Measurements from ENCODE around the gene BEX3. TPM values are rescaled to one million over a fixed set of nuclear protein-coding genes. Genes with fewer than 3 reads are reported as not detected.

Gene BEX3
- total RNA-seq, 2 donors from 2014 or later = 127 to 136 TPM

- H3K4me1 ChIP-seq (ENCODE audit: control insufficient read depth in 1 of 2, low read depth in 2 of 2) = no peaks in the 10 kb centered on the region
- no peak for DNase-seq (ENCODE audit: low spot score)
These were observed 37.5 kb downstream of the BEX3 start for GRCh38 chrX:103413705-103414387.

GRCh38 chrX:103414561-103414960, 38.2 kb downstream of the BEX3 start:
- no peak for ATAC-seq (ENCODE audit: insufficient number of reproducible peaks, low FRiP score, low read depth)
- H3K27ac ChIP-seq = no peak overlapping the region
- no peaks in the 10 kb centered on the region for H3K4me1 ChIP-seq (ENCODE audit: control insufficient read depth in 1 of 2, low read depth in 2 of 2)
- no peaks in the 10 kb centered on the region for H3K36me3 ChIP-seq
- no peaks in the 10 kb centered on the region for H3K9me3 ChIP-seq
- H3K4me3 ChIP-seq = no peak overlapping the region
- DNase-seq (ENCODE audit: low spot score) = no peak
- no peak for TF ChIP-seq CTCF (IDR thresholded peaks at IDR 0.05)
- no peaks in the 10 kb centered on the region for H3K27me3 ChIP-seq (replicated peaks; ENCODE audit: insufficient read depth)

More at GRCh38 chrX:103413705-103414387, 37.5 kb downstream of the BEX3 start:
- ATAC-seq (ENCODE audit: insufficient number of reproducible peaks, low FRiP score, low read depth) = no peak
- TF ChIP-seq CTCF (IDR thresholded peaks at IDR 0.05) = no peak
- H3K4me3 ChIP-seq = no peak overlapping the region
- H3K27me3 ChIP-seq (replicated peaks; ENCODE audit: insufficient read depth) = no peaks in the 10 kb centered on the region
- H3K36me3 ChIP-seq = no peaks in the 10 kb centered on the region
- no peaks in the 10 kb centered on the region for H3K9me3 ChIP-seq
- no peak overlapping the region for H3K27ac ChIP-seq

- ATAC-seq (ENCODE audit: insufficient number of reproducible peaks, low FRiP score, low read depth) (no peak), DNase-seq (ENCODE audit: low spot score) (no peak)
- no peaks in the 10 kb centered on the region for H3K36me3 ChIP-seq
- H3K4me1 ChIP-seq (ENCODE audit: control insufficient read depth in 1 of 2, low read depth in 2 of 2) = no peaks in the 10 kb centered on the region
- H3K27me3 ChIP-seq (replicated peaks; ENCODE audit: insufficient read depth) = no peaks in the 10 kb centered on the region
- no peak overlapping the region for H3K4me3 ChIP-seq
- H3K27ac ChIP-seq = no peak overlapping the region
- TF ChIP-seq CTCF (IDR thresholded peaks at IDR 0.05) = no peak
- no peaks in the 10 kb centered on the region for H3K9me3 ChIP-seq
These were observed 38.7 kb downstream of the BEX3 start for GRCh38 chrX:103415068-103415467.

GRCh38 chrX:103415528-103415927, 39.2 kb downstream of the BEX3 start:
- H3K4me3 ChIP-seq = no peak overlapping the region
- H3K9me3 ChIP-seq = no peaks in the 10 kb centered on the region
- DNase-seq (ENCODE audit: low spot score) = no peak
- no peaks in the 10 kb centered on the region for H3K4me1 ChIP-seq (ENCODE audit: control insufficient read depth in 1 of 2, low read depth in 2 of 2)
- no peaks in the 10 kb centered on the region for H3K36me3 ChIP-seq
- no peak overlapping the region for H3K27ac ChIP-seq
- no peak for TF ChIP-seq CTCF (IDR thresholded peaks at IDR 0.05)
- ATAC-seq (ENCODE audit: insufficient number of reproducible peaks, low FRiP score, low read depth) = no peak
- no peaks in the 10 kb centered on the region for H3K27me3 ChIP-seq (replicated peaks; ENCODE audit: insufficient read depth)

- no peak for DNase-seq (ENCODE audit: low spot score)
- Histone ChIP-seq H3K27me3 (replicated peaks; ENCODE audit: insufficient read depth) (no peaks in the 10 kb centered on the region), H3K36me3 (no peaks in the 10 kb centered on the region), H3K9me3 (no peaks in the 10 kb centered on the region), H3K4me1 (ENCODE audit: control insufficient read depth in 1 of 2, low read depth in 2 of 2) (no peaks in the 10 kb centered on the region), H3K27ac (no peak overlapping the region), H3K4me3 (no peak overlapping the region)
- no peak for ATAC-seq (ENCODE audit: insufficient number of reproducible peaks, low FRiP score, low read depth)
- no peak for TF ChIP-seq CTCF (IDR thresholded peaks at IDR 0.05)
These were observed 41.0 kb downstream of the BEX3 start for GRCh38 chrX:103417370-103417769.
